HG03064 (cell line): ENCODE results near the gene INS.
"Not testable (repeated sequence)": the region's sequence is repeated elsewhere in the genome, so short reads cannot be mapped to it uniquely, and the experiment has no call there.

Experiments used
- ATAC-seq: cut with Tn5 transposase; IDR thresholded peaks from one replicate; pipeline ENCODE4 v1.9.1; 2021; ENCODE audit warnings: low read depth; ENCODE audit not compliant: unreplicated experiment

Gene INS

DNA sequence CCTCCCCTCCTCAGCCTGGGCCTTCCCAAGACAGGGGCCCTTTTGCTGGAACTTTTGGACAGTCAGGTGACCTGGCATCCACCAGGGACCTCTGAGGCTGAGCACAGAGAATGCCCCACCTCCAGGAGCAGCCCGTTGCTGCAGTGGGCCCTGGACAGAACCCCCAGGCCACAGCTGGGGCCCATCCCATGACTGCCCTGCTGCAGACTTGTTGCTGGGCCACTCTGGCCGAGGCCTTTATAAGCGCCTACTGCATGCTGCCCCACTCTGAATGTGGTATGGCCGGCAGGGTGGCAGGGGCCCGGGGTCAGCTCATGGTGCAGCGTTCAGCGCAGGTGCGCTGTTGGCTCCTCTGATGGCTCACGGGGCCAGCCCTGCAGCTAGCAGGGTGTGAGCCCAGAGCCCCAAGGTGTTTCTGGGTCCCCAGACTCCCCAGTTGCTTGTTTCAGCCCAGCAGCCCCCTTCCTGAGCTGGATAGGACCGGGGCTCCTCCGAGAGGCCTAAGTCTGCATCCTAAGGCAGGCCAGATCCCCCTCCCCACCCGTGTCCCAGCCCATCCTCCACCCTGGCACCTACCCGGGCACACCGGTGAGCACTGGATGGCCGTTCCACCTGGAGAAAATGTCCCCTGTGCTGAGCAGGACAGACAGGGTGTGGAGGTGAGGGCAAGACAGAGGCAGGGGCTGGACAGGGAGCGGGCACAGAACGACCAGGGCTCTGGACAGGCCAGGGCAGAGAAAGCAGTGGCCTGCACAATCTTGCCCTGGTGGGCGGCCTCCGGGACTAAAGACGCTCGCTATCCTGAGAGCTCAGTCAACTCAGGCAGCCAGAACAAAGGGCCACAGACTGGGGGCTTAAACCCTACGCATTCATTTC lies 38.7 kb upstream of the INS start:
- ATAC-seq, result no peak

GRCh38 chr11:2198621-2199365 lies 37.8 kb upstream of the INS start:
- ATAC-seq, result no peak

- no peak for ATAC-seq
These were observed 36.9 kb upstream of the INS start for GRCh38 chr11:2197771-2198520.

DNA sequence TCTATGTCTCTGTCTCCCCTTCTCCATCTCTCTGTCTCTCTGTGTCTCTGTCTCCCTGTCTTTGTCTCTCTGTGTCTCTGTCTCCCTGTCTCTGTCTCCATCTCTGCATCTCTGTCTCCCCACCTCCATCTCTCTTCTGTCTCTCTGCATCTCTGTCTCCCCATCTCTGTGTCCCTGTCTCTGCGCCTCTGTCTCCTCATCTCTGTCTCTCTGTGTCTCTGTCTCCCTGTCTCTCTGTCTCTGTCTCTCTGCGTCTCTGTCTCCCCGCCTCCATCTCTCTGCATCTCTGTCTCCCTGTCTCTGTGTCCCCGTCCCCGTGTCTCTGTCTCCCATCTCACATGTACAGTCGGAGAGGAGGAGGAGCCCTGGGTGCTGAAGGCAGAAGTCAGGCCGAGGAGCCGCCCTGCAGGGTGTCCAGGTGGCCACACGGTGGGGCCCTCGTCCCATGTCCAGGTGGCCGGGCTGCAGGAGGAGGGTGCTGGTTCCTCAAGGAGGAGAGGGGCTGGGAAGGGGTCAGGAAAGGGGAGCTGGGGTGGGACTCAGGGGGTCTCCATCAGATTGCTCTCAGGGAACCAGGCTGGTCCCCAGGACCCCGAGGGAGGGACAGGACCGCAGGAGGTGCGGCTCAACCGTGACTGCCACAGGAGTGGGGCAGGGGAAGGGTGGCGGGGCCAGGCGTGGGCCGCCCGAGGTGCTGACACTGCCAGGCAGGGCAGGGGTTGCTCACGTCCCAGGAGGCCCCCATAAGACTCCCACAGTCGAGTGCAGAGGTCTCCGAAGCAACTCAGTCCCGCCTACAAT lies 36.2 kb upstream of the INS start:
- ATAC-seq, result no peak

DNA sequence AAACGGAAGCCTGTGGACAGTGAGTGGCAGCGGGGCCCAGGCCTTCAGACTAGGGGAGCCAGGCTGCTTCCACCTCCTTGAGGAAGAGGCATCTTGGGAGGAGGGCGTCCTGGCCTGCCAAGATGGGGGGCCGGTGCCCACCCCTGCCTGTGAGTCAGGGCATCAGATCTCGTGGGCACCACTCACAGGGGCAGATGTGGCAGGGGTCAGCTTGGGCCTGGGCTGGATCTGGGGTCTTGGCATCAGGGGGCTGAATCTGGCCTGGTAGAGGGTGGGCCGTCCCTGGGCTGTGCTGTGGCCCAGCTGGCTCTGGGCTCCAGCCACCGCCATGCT lies 34.7 kb upstream of the INS start:
- ATAC-seq, result no peak

GRCh38 chr11:2194877-2195755 lies 34.1 kb upstream of the INS start:
- no peak for ATAC-seq

- not testable (repeated sequence) for ATAC-seq
These were observed 33.0 kb upstream of the INS start for GRCh38 chr11:2193888-2194595.

GRCh38 chr11:2193099-2193887 lies 32.3 kb upstream of the INS start:
- no peak for ATAC-seq

DNA sequence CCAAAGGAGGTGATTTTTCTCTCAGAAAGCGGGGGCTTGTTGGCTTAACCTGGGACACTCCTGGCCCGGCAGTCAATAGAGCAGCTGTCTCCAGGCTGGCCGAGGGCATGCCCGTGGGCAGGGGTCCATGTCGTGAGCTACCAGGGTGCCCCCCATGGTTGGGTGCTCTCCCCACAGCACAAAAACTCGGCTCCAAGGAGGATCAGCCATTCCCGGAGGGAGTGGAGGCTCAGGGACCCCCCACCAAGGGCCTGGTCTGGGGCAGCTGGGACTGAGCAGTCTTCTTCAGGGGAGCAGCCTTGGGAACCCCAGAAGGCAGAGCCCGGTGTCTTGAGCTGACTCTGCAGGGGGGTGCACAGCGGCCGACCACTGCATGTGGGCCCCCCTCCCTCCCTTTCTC lies 31.4 kb upstream of the INS start:
- no peak for ATAC-seq

- no peak for ATAC-seq
These were observed 30.9 kb upstream of the INS start for GRCh38 chr11:2191883-2192282.

GRCh38 chr11:2190657-2191471 lies 29.9 kb upstream of the INS start:
- no peak for ATAC-seq

DNA sequence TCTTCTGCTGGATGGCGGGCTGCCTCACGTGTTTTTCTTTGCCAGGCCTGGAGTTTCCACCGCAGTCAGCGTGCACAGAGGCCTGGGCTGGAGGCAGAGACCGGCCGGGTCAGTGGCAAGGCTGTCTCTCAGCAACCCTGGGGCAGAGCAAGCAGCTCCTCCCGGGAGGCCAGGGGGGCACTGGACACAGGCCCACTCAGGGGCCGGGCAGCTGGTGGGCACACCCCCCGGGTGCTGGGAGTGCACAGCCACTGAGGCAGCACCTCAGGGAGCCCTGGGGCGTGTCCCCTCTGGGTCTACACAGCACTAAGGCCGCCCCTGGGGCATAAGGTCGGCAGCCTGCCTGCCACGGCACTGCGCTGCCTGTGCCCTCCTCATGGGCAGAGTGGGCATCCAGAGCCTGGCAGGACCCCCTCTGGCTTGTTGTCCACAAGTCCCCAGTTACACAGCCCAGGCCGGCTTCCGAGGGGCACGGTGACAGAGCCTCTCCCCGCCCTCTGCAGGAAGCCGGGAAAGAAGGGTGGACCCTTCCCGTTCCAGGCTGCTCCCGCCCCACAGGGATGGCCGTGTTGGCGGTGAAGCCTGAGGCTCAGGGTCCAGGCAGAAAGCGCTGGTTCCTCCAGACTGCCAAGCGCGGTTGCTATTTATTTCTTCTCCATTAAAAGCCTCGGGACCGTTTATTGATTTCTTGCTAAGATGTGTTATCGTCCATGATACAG lies 29.1 kb upstream of the INS start:
- no peak for ATAC-seq

DNA sequence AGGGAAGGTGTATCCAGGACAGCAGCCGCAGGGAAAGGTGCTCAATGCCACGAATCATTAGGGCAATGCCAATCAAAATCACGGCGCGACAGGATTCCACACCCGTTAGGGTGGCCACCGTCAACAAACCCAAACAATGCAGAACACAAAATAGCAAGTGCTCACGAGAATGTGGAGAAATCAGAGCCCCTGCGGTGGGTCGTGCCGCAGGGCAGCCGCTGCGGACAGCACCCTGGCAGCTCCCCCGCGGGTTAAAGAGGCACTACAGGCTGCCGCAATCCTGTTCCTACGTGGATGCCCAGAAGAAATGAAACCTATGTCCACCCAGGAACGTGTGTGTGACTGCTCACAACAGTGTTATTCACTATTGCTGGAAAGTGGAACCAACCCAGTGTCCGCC lies 27.7 kb upstream of the INS start:
- no peak for ATAC-seq

DNA sequence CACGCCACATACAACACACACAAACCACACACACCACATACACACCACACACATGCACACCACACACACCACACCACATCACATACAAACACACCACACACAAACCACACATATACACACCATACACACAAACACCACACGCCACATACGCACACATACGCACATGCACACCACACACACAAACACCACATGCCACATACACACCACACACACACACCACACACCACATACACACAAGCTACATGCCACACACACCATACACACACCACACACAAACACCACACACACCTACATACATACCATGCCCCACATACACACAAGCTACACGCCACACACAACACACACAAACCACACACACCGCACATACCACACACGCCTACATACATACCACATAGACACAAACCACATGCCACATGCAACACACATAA lies 26.3 kb upstream of the INS start:
- ATAC-seq, result no peak

DNA sequence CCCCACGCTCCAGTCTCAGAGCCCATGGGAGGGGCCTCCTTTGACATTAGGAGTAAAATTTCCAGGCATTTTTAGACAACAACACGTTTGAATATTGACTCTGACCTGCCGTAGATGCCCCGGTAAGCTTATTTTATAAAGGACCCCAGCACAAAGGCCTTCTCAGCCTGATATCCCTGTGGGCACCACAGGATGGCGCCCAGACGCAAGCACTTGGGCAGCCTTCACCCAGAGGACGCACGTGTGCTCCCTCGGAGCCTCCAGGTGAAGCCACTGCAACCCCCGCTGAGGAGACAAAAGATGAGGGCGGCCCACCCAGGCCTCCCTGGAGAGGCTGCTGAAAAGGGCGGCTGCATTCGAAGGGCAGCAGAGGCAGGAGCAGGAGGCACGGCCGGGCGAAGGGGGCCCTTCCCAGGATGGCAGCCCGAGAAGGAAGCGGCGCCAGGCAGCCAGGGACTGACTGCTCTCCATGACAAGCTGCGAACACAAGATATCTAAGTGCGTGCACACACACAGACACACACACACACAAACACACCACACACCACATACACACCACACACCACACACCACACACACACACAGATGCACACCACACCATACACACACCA lies 25.8 kb upstream of the INS start:
- ATAC-seq, result no peak

GRCh38 chr11:2185324-2186085 lies 24.5 kb upstream of the INS start:
- ATAC-seq, result no peak
